Activated naive CD8-positive, alpha-beta T cell treated with anti-CD3 and anti-CD28 coated beads, Interleukin-2, amount 50 U/mL, for 24 hours (primary cell): Measurements from ENCODE around the gene TRPM3.
"Not testable (repeated sequence)": the region's sequence is repeated elsewhere in the genome, so short reads cannot be mapped to it uniquely, and the experiment has no call there.

ENCODE experiments used
- ATAC-seq: fragments of 150-1000 bp; cut with Tn5 transposase; one replicate; pipeline ENCODE4 v1.10.0; 2021
- DNase-seq: peaks from one replicate; pipeline ENCODE4 v3.0.0; 2021
- H3K27ac Mint-ChIP-seq: one replicate; pipeline ENCODE4 v1.8.0; 2021; ENCODE audit warnings: mild to moderate bottlenecking, mixed read lengths
- H3K27me3 Mint-ChIP-seq: one replicate; pipeline ENCODE4 v1.8.0; 2021; ENCODE audit warnings: mixed read lengths
- H3K36me3 Mint-ChIP-seq: one replicate; pipeline ENCODE4 v1.8.0; 2021; ENCODE audit warnings: low read depth, mixed read lengths
- H3K4me1 Mint-ChIP-seq: one replicate; pipeline ENCODE4 v1.8.0; 2021; ENCODE audit warnings: mixed read lengths
- H3K4me3 Mint-ChIP-seq: one replicate; pipeline ENCODE4 v1.8.0; 2021; ENCODE audit warnings: mild to moderate bottlenecking, moderate library complexity, mixed read lengths
- H3K9me3 Mint-ChIP-seq: one replicate; pipeline ENCODE4 v1.8.0; 2021; ENCODE audit warnings: mixed read lengths

Gene TRPM3

DNA sequence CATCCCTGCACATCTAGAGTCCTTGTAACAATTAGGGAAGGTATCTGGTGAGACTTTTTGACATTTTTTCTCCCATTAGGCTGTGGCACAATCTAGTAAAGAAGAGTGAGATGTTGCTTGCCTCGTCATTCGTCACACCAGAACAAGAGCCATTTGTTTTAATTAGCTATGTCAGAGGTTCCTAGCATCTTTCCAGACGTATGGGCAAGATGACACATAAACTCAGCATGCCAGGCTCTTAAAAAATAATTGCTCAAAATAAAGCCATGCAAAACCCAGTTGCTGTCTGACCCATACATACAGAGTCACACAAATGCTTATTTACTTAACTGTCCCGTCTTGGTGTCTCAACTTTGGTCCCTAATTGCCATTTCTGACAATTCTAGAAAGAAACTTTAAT lies 125.9 kb downstream of the TRPM3 start:
- no peaks in the 10 kb centered on the region for H3K27me3 Mint-ChIP-seq
- no peaks in the 10 kb centered on the region for H3K4me1 Mint-ChIP-seq
- ATAC-seq, result no peak
- no peak for DNase-seq
- H3K4me3 Mint-ChIP-seq, result no peak overlapping the region
- no peak overlapping the region for H3K27ac Mint-ChIP-seq
- no peaks in the 10 kb centered on the region for H3K36me3 Mint-ChIP-seq
- no peaks in the 10 kb centered on the region for H3K9me3 Mint-ChIP-seq

DNA sequence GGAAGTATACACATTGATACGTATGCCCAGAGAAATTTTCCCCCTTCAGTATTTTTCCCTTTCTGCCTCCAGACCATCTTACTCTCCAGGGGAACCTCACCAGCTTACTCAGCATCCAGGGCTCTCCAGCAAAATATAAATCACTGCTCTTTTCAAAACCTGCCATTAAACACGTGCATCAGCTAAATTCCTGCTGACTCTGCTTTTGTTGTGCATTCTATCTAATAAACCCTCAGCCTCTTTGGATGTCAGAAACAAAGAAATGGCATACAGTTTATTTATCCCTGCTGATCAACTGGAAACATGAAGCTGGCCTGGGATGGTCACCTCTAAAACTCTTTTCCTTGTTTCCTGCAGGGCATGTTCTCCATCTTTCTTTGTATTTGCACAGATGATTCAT lies 126.8 kb downstream of the TRPM3 start:
- ATAC-seq (no peak), DNase-seq (no peak)
- no peak overlapping the region for H3K4me3 Mint-ChIP-seq
- H3K27me3 Mint-ChIP-seq, result no peaks in the 10 kb centered on the region
- no peaks in the 10 kb centered on the region for H3K9me3 Mint-ChIP-seq
- no peaks in the 10 kb centered on the region for H3K36me3 Mint-ChIP-seq
- no peaks in the 10 kb centered on the region for H3K4me1 Mint-ChIP-seq
- H3K27ac Mint-ChIP-seq, result no peak overlapping the region

DNA sequence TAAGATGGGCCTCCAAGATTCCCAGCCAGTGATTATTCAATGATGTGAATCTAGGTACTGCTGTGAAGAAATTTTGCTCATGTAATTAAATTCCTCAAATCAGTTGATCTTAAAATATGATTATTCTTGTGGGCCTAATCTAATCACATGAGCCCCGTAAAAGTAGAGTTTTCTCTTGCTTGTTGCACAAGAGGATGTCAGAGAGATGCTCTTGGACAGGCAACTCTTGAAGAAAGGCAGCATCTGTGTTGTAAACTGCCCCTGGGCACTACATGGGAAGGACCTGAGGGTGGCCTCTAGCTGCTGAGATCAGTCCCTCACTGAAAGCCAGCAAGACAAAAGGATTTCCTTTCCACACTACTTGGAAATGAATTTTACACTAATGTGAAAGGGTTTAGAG lies 132.9 kb downstream of the TRPM3 start:
- Mint-ChIP-seq H3K36me3 (no peaks in the 10 kb centered on the region), H3K4me1 (no peaks in the 10 kb centered on the region), H3K27ac (no peak overlapping the region), H3K9me3 (no peaks in the 10 kb centered on the region), H3K27me3 (no peaks in the 10 kb centered on the region), H3K4me3 (no peak overlapping the region)
- DNase-seq (no peak), ATAC-seq (no peak)

DNA sequence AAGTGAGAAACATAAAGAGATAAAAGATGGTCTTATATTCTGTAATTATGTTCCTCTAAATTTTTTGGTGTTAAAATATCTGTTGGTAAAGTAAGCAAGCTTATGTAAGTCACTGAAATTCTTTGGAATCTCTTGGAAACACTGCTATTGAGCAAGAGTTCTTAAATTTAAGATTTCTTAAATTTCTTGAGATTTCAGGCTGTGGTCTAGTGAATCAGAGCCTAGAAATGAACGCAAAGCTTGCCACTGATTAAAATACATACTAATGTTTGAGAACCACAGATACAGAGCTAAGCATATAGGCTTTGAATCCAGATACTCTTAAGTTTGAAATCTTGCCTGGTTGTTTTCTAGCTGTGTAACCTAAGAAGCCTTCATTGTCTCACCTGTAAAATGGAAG lies 133.4 kb downstream of the TRPM3 start:
- Mint-ChIP-seq H3K4me1 (no peaks in the 10 kb centered on the region), H3K36me3 (no peaks in the 10 kb centered on the region), H3K27ac (no peak overlapping the region), H3K27me3 (no peaks in the 10 kb centered on the region), H3K4me3 (no peak overlapping the region), H3K9me3 (peaks cover 4% of the 10 kb centered on the region)
- no peak for DNase-seq
- no peak for ATAC-seq

DNA sequence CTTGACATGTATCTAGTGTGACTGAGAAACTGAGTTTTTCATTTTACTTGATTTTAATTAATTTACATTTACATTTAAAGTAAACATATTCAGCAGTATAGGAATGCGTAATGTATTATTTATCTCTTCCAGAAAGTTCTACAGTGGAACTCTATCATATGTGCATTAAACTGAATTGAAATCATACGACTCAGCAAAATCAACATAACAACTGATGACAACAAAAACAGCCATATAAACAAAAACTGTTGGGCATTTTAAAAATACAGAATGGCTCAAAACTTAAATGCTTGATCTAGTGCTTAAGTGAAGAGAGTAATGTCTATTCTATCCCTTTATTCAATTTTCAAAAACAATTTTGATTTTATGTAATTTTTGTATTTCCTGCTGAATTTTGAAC lies 134.4 kb downstream of the TRPM3 start:
- no peak for DNase-seq
- Mint-ChIP-seq H3K4me3 (no peak overlapping the region), H3K9me3 (peaks cover 6% of the 10 kb centered on the region), H3K36me3 (no peaks in the 10 kb centered on the region), H3K4me1 (no peaks in the 10 kb centered on the region), H3K27me3 (no peaks in the 10 kb centered on the region), H3K27ac (no peak overlapping the region)
- no peak for ATAC-seq

DNA sequence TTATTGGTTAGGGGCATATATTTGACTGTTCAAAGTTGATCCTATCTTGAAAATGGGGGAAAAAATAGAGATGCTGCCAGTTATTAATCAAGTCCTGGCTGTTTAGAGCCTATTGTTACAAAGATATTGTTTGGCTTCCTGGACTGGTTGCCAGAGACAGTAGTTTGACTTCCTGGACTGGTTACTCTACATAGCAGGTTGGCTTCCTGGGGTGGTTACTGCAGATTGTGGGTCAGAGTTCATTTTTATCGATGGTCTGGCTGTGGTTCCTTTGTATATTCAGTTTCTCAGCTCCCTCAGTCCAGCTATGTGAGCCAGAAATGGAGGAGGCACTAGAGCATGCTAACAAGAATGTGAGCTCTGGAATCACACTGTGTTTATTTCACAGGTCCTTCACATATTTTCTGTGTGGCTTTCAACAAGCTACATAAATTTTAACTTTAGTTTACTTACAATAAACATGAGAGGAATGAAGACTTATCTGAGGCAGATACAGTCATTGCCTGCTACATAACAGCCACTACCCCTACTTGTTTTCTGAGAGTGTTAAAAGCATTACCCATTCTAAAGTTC lies 137.6 kb downstream of the TRPM3 start:
- no peak for DNase-seq
- Mint-ChIP-seq H3K4me1 (no peaks in the 10 kb centered on the region), H3K27me3 (no peaks in the 10 kb centered on the region)

GRCh38 chr9:70981312-70981711 lies 140.1 kb downstream of the TRPM3 start:
- no peak overlapping the region for H3K27ac Mint-ChIP-seq
- no peaks in the 10 kb centered on the region for H3K27me3 Mint-ChIP-seq
- no peaks in the 10 kb centered on the region for H3K36me3 Mint-ChIP-seq
- H3K9me3 Mint-ChIP-seq, result peaks cover 6% of the 10 kb centered on the region
- ATAC-seq, result no peak
- no peak for DNase-seq
- H3K4me3 Mint-ChIP-seq, result no peak overlapping the region
- no peaks in the 10 kb centered on the region for H3K4me1 Mint-ChIP-seq

More for the DNA sequence above, 137.6 kb downstream of the TRPM3 start:
- Mint-ChIP-seq H3K9me3 (peaks cover 6% of the 10 kb centered on the region), H3K36me3 (no peaks in the 10 kb centered on the region), H3K4me3 (no peak overlapping the region), H3K27ac (no peak overlapping the region)
- ATAC-seq, result no peak

GRCh38 chr9:70979966-70980365 lies 141.5 kb downstream of the TRPM3 start:
- Mint-ChIP-seq H3K9me3 (peaks cover 6% of the 10 kb centered on the region), H3K27ac (no peak overlapping the region), H3K36me3 (no peaks in the 10 kb centered on the region), H3K4me1 (no peaks in the 10 kb centered on the region), H3K4me3 (no peak overlapping the region), H3K27me3 (no peaks in the 10 kb centered on the region)
- DNase-seq (no peak), ATAC-seq (no peak)

DNA sequence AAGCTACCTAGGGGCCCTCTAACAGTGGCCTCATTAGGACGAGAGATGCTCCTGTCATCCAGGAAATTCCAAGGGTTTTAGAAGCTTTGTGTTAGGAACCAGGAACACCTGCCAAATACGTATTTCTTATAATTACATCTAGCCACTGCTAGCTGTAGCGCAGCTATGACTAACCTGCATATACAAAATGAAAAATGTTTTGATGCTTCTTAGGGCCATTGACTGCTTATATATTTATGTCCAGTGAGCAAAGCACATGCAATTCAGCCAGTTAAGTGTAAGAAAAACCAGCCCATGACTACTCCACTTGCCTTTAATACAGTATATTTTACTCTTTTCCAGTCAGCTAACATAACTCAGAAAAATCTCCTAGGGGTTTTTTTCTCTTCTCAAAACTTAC lies 143.3 kb downstream of the TRPM3 start:
- Mint-ChIP-seq H3K36me3 (no peaks in the 10 kb centered on the region), H3K4me1 (no peaks in the 10 kb centered on the region), H3K9me3 (peaks cover 2% of the 10 kb centered on the region), H3K27me3 (no peaks in the 10 kb centered on the region), H3K27ac (no peak overlapping the region), H3K4me3 (no peak overlapping the region)
- ATAC-seq (no peak), DNase-seq (no peak)

DNA sequence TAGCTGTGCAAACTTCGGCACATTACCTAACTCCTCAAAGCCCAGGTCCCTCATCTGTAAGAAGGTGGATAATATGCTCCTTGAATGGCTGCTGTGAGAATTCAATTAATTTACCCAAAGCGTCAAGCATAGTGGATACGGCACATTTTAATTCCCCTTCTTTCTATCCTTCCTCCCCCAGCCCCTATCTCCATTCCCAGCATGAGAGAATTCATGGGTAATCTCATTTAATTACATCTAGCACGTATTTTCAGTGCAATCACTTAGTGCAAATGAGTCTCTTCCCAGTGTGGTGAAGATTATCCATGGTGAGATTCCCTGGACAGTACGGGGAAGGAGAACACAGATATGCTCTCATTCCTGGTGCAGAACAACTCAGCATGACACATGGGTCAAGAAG lies 145.6 kb downstream of the TRPM3 start:
- Mint-ChIP-seq H3K27ac (no peak overlapping the region), H3K36me3 (no peaks in the 10 kb centered on the region), H3K4me1 (no peaks in the 10 kb centered on the region), H3K27me3 (no peaks in the 10 kb centered on the region), H3K4me3 (no peak overlapping the region), H3K9me3 (no peaks in the 10 kb centered on the region)
- DNase-seq, result no peak
- no peak for ATAC-seq

DNA sequence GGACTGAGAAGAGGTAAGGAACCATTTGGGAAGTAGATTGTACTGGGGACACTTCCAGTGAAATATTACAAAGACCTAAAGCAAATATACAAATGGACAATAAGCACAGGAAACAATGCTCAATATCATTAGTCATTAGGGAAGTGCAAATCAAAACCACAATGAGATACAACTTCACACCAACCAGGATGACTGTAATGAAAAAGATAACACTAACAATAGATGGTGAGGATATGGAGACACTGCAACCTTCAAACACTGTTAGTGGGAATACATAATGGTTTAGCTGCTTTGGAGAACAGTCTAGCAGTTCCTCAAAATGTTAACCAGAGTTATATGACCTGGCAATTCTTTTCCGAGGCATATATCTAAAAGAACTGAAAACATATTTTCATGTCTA lies 149.7 kb downstream of the TRPM3 start:
- Mint-ChIP-seq H3K27me3 (no peaks in the 10 kb centered on the region), H3K27ac (no peak overlapping the region), H3K4me1 (no peaks in the 10 kb centered on the region), H3K36me3 (no peaks in the 10 kb centered on the region), H3K4me3 (no peak overlapping the region), H3K9me3 (no peaks in the 10 kb centered on the region)
- ATAC-seq, result no peak
- DNase-seq, result no peak

DNA sequence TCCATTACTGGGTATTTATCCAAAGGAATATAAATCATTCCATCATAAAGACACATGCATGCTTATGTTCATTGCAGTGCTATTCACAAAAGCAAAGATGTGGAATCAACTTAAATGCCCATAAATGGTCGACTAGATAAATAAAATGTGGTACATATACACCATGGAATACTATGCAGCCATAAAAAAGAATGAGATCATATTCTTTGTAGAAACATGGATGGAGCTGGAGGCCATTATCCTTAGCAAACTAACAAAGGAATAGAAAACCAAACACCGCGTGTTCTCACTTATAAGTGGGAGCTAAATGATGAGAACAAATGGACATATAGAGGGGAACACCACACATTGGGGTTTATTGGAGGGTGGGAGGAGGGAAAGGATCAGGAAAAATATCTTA lies 155.0 kb downstream of the TRPM3 start:
- not testable (repeated sequence) for H3K27ac Mint-ChIP-seq, H3K9me3 Mint-ChIP-seq, H3K27me3 Mint-ChIP-seq, H3K4me3 Mint-ChIP-seq, DNase-seq, H3K4me1 Mint-ChIP-seq, H3K36me3 Mint-ChIP-seq, ATAC-seq

GRCh38 chr9:70964861-70965260 lies 156.6 kb downstream of the TRPM3 start:
- DNase-seq (no peak), ATAC-seq (no peak)
- H3K4me1 Mint-ChIP-seq, result no peaks in the 10 kb centered on the region
- no peak overlapping the region for H3K4me3 Mint-ChIP-seq
- H3K9me3 Mint-ChIP-seq, result no peaks in the 10 kb centered on the region
- no peaks in the 10 kb centered on the region for H3K36me3 Mint-ChIP-seq
- no peaks in the 10 kb centered on the region for H3K27me3 Mint-ChIP-seq
- H3K27ac Mint-ChIP-seq, result no peak overlapping the region

DNA sequence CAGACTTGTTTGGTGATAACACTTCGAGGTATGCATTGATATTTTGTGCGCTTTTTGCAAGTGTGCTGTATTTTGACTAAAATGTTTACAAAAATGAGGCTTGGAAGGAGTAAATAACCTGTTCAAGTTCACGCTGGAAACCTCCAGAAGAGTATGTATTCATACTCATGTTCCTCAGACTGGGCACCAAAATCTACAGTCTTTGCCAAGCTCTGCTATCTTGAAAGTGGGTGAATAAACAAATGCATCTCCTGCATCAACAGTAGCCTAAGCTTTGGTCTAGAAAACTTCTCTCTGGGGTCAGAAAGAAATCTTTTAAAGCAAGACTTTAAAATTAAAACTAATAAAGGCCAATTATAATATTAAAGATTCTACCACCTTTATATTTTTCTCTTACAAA lies 157.9 kb downstream of the TRPM3 start:
- DNase-seq (no peak), ATAC-seq (no peak)
- Mint-ChIP-seq H3K36me3 (no peaks in the 10 kb centered on the region), H3K4me3 (no peak overlapping the region), H3K27me3 (no peaks in the 10 kb centered on the region), H3K4me1 (no peaks in the 10 kb centered on the region), H3K9me3 (no peaks in the 10 kb centered on the region), H3K27ac (no peak overlapping the region)

DNA sequence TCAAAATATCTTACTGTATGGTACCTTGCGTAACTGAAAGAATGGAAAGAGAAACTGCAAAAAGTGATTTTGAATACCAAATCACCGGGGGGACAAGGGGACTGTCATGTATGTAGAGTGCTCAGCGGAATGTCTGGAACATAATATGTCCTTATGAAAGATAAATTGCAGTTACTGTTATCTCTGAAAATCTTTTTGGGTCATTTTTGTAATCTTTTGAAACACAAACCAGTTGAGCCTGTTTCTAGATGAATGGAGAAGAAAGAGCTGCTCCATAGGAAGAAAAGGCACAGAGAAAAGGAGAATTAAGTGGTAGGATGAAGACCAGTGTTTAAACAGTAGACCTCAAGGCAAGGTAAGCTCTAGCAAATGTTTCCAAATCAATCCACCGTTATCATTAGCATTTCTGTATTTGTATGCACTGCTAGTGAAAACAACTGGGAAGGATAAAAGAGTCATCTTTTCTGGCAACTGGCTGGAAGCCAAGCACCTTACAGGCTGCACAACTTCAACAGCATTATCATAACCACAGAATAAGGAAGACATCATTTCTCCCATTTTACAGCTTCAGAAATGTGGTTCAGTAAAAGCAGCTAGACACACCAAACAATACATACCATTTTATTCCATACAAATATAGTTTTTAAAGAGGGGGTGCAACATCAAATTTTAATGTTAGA lies 158.5 kb downstream of the TRPM3 start:
- Mint-ChIP-seq H3K4me1 (no peaks in the 10 kb centered on the region), H3K36me3 (no peaks in the 10 kb centered on the region), H3K27ac (no peak overlapping the region), H3K9me3 (no peaks in the 10 kb centered on the region), H3K4me3 (no peak overlapping the region), H3K27me3 (peaks cover 1% of the 10 kb centered on the region)
- ATAC-seq (no peak), DNase-seq (no peak)

DNA sequence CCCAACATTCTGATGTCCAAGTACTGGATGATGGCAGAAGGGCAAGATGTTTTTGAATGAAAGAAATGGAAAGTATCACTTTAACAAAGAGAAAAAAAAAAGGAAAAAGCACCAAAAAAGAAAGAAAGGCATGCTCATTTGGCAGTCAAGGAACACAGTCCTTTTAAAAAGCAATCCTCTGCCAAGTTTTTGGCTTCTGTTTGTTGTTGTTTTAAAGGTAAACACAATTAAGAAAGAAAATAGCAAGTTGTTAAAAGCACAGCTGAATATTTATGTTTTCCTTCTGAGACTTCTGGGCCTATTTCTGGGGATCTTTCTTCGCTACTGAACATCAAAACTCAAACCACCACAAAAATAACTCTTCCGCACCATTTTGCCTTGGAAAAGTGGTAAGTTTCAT lies 162.1 kb downstream of the TRPM3 start:
- no peak for ATAC-seq
- no peak for DNase-seq
- H3K9me3 Mint-ChIP-seq, result no peaks in the 10 kb centered on the region
- H3K36me3 Mint-ChIP-seq, result no peaks in the 10 kb centered on the region
- H3K27ac Mint-ChIP-seq, result no peak overlapping the region
- H3K27me3 Mint-ChIP-seq, result peaks cover 4% of the 10 kb centered on the region
- H3K4me3 Mint-ChIP-seq, result no peak overlapping the region
- no peaks in the 10 kb centered on the region for H3K4me1 Mint-ChIP-seq
